GM18858 (cell line): ENCODE measurements around the gene ZC3H12D.
"Not testable (repeated sequence)": the region's sequence is repeated elsewhere in the genome, so short reads cannot be mapped to it uniquely, and the experiment has no call there.

Experiments used
- ATAC-seq: cut with Tn5 transposase; IDR thresholded peaks from one replicate; pipeline ENCODE4 v1.9.1; 2021; ENCODE audit not compliant: unreplicated experiment

ZC3H12D gene

DNA sequence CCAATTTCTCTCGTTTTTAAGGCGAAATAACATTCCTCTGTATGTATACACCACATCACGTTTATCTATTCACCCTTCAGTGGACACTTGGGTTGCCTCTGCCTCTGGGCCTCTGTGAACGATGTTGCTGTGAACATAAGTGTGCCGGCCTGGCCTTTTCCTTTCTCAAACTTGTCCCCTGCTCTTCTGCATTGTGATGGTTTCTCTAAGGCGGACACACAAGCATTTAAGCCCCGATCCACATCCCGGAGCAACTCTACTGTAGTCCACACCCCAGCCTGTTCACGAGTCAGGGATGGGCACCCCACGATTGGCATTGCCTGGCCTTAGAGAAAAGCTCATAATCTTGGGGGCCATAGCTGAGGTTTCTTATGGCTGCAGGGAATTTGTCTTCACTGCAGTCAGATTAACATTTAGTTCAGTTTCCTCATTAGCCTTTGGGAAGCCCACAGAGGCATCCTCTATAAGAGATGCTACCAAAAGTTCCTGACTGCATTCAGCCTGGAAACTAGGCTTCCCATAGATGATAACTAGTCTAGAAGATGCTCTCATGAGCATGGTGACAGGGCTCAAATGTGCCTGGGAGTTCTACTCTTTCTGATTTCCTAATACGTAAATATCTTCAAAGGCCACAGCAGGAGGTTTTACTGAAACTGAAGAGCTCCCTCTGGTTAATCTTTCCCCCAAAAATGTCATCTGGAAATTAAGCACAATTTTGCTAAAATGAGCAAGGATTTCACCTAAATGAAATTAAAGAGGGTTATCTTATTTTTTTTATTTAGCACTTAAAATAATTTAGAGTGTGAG is 762 bp downstream of the ZC3H12D start:
- ATAC-seq, result no peak

- ATAC-seq, result no peak
These were observed 1.5 kb downstream of the ZC3H12D start for GRCh38 chr6:149483334-149483725.

- no peak for ATAC-seq
These were observed 2.1 kb downstream of the ZC3H12D start for GRCh38 chr6:149482545-149483333.

GRCh38 chr6:149480502-149481280 is 4.1 kb downstream of the ZC3H12D start:
- no peak for ATAC-seq

DNA sequence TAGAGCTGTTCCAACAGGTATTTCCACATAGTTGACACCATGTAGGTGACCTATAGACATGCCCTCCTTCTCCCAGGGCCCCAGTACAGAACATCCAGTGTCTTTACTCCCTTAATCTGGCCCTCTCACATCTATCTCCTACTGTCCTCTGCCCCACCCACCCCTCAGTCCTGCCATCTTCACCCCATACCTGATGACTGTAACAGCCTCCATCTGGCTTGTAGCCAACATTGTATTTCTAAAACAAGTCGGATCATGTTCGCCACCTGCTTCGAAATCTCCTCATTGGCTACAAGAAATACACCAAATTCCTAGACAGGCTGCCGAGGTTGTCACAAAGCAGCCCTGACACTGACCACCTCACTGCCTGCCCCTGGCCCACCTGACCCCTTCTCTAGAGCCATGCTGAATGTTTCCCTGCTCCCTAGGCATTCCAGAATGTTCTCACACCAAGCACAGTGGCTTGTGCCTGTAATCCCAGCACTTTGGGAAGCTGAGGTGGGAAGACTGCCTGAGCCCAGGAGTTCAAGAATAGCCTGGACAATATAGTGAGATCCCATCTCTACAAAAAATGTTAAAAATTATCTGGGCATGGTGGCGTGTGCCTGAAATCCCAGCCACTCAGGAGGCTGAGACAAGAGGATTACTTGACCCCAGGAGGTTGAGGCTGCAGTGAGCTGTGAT is 6.0 kb downstream of the ZC3H12D start:
- ATAC-seq, result no peak

GRCh38 chr6:149477544-149477943 is 7.3 kb downstream of the ZC3H12D start:
- ATAC-seq, result no peak

- ATAC-seq, result no peak
These were observed 7.9 kb downstream of the ZC3H12D start for GRCh38 chr6:149476789-149477455.

DNA sequence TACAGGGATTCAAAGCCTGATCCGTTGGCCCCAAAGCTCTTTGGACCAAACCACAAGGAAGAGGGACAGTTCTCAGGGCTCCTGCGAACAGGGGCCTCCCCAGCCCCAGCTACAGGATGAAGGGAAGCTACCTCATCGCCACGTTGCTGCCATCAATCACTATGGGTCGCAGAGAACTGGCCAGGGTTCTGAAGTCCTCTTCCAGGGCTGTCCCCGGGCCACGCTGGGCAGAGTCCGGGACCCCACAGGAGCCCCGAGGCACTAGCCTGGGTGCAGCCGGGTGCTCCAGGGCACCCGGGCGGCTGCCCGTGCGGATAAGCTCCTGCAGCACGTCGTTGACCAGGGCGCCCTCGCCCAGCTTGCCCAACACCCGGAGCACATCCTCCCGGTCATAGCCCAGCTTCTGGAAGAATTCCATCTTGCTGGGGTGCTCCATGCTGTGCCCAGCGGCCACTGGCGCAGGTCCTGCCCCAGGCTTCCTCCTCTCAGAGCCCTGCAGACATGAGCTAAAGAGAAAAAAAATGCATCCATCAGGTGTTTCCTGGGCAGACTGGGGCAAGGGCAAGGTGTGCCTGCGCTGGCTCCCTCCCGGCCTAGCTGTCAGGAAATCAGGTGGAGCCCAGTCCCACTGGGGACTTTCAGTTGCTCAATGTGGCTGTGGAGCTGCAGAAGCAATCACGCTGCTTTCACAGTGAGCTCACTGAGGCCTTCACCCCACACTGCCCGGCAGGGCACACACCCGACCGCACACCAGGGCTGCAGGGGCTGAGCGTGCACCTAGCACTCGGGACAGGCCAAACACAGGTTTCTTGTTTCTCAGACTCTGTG is 10.5 kb downstream of the ZC3H12D start:
- no peak for ATAC-seq

- ATAC-seq, result no peak
These were observed 11.4 kb downstream of the ZC3H12D start for GRCh38 chr6:149473080-149474052.

DNA sequence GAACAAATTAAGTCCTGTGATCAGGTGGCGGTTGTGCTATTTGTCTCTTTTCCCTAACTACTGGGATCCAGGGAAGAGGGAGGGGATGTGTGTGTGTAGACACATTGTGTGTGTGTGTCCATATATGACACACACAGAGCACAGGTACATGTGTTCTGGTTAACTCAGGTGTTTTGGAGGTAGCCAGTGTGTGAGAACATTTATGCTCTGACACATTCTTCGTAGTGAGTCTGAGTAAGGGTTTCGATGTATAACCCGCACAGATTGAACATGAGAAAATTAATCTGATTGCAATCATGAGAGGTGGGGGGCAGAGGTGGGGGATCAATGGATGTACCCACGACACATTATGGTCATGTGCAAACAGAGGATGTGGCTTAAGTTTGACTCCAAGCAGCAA is 12.6 kb downstream of the ZC3H12D start:
- ATAC-seq, result no peak

DNA sequence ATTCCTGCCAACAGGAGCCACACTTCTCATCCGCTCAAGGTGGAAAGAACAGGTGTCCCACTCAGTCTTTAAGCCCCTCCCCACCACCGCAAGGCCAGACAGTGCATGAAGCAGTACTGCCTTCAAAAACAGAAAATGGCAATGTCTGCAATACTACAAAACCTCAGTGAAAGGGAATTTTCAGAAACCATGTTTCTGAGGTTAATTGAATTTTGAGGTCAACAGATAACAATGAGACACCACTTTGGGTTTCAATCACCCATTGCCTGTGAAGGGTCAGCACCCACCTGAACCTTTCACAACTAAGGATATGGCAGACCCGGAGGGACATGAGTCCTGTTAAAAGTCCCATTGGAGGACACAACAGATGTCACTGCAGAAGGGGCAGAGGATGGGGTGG is 13.0 kb downstream of the ZC3H12D start:
- peak; percentile 41 for ATAC-seq

GRCh38 chr6:149470948-149471347 is 13.9 kb downstream of the ZC3H12D start:
- ATAC-seq, result no peak

DNA sequence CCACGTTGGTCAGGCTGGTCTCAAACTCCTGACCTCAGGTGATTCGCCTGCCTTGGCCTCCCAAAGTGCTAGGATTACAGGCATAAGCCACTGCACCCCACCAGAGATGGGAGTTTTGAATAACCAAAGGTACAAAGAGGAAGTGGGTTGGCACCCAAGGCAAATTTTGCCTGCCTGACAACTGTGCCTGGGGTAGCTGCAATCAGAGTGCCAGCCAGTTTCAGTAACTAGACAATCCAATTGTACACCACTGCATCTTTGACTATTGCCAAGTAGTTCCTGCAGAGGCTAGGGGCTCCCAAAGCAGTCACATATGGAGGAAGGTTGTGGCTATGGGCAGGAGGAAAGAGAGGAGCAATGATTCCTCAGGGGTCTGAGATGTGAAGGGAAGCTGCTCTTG is 16.6 kb downstream of the ZC3H12D start:
- ATAC-seq, result no peak

DNA sequence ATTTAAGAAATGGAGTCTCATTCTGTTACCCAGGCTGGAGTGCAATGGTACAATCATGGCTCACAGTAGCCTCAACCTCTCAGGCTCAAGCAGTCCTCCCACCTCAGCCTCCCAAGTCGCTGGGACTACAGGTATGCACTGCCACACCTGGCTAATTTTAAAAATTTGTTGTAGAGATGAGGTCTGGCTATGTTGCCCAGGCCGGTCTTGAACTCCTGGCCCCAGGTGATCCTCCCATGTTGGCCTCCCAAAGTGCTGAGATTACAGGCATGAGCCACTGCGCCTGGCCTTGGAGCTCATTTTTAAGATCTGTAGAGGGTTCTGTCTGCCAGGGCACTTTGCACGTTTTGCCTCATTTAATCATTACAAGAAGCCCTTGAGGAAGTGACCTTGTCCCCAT is 17.5 kb downstream of the ZC3H12D start:
- no peak for ATAC-seq

GRCh38 chr6:149464411-149464810 is 20.4 kb downstream of the ZC3H12D start:
- no peak for ATAC-seq

DNA sequence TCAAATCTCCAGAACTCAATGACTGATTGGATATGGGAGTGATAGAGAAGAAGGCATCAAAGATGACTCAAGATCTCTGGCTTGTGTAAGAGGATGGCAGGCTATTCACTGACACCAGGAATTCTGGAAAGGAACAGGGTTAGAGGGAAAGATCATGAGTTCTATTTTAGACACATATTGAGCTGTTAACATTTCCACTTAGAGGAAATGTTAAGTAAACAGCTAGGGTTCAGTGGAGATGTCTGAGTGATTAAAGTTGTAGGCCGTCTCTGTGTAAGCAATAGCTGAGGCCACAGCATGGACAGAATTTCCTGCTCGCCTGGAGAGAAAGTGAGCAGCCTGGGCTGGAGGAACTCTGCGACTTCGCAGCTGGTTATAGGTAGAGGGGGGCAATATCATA is 21.0 kb downstream of the ZC3H12D start:
- ATAC-seq, result no peak

DNA sequence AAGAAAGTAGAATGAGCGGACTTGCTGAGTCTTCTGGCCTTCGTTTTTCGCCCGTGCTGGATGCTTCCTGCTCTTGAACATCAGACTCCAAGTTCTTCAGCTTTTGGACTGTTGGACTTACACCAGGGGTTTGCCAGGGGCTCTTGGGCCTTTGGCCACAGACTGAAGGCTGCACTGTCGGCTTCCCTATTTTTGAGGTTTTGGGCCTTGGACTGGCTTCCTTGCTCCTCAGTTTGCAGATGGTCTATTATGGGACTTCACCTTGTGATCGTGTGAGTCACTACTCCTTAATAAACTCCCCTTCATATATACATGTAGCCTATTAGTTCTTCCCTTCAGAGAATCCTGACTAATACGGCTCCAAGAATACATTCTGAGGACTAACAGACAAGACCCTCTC is 22.1 kb downstream of the ZC3H12D start:
- not testable (repeated sequence) for ATAC-seq

DNA sequence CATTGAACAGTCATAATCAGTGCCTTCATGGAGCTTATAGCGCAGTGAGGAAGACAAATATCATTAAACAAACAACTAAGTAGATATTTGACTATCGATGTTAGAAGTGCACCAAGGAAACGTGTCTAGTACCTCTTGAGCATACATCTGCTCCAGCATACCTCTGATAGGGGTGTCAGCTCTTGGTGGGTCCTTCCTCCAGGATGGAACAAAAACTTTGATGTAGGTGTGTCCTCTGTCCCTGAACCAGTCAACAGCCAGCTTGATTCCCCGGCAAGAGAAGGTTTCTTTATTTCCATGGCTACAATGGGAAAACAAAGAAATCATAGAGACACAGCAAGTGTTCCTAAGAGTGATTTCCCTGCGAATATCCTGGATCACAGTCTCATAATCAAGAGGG is 23.1 kb downstream of the ZC3H12D start:
- no peak for ATAC-seq
